ENCODE measurements around the gene RASD1. TPM values are rescaled to one million over a fixed set of nuclear protein-coding genes. Genes with fewer than 3 reads are reported as not detected.

Gene RASD1
- total RNA-seq, 1 donor from 2014 or later: 7.5 TPM

GRCh38 chr17:17519886-17520285 is 23.7 kb upstream of the RASD1 start:
- no peaks in the 10 kb centered on the region for H3K27me3 Mint-ChIP-seq
- H3K4me1 Mint-ChIP-seq: no peaks in the 10 kb centered on the region
- H3K9me3 Mint-ChIP-seq: no peaks in the 10 kb centered on the region
- intact Hi-C loops (cut with micrococcal nuclease): no loop called here
- DNase-seq: no peak
- no peak overlapping the region for H3K27ac Mint-ChIP-seq
- H3K4me3 Mint-ChIP-seq: no peak overlapping the region
- no peaks in the 10 kb centered on the region for H3K36me3 Mint-ChIP-seq (ENCODE audit: low read depth)

GRCh38 chr17:17518951-17519350 is 22.8 kb upstream of the RASD1 start:
- intact Hi-C loops (cut with micrococcal nuclease): no loop called here

GRCh38 chr17:17518014-17518413 is 21.8 kb upstream of the RASD1 start:
- no peaks in the 10 kb centered on the region for H3K9me3 Mint-ChIP-seq
- no peak overlapping the region for H3K4me3 Mint-ChIP-seq
- no peak for DNase-seq
- H3K27ac Mint-ChIP-seq: no peak overlapping the region
- no peaks in the 10 kb centered on the region for H3K36me3 Mint-ChIP-seq (ENCODE audit: low read depth)
- intact Hi-C loops (cut with micrococcal nuclease): no loop called here
- no peaks in the 10 kb centered on the region for H3K4me1 Mint-ChIP-seq
- H3K27me3 Mint-ChIP-seq: no peaks in the 10 kb centered on the region

More at GRCh38 chr17:17518951-17519350, 22.8 kb upstream of the RASD1 start:
- Mint-ChIP-seq H3K27ac (no peak overlapping the region), H3K36me3 (ENCODE audit: low read depth) (no peaks in the 10 kb centered on the region), H3K27me3 (no peaks in the 10 kb centered on the region), H3K9me3 (no peaks in the 10 kb centered on the region), H3K4me1 (no peaks in the 10 kb centered on the region), H3K4me3 (no peak overlapping the region)
- DNase-seq: no peak

GRCh38 chr17:17516941-17517720 is 20.9 kb upstream of the RASD1 start:
- DNase-seq: no peak
- Mint-ChIP-seq H3K27ac (no peak overlapping the region), H3K36me3 (ENCODE audit: low read depth) (no peaks in the 10 kb centered on the region), H3K4me1 (no peaks in the 10 kb centered on the region), H3K9me3 (no peaks in the 10 kb centered on the region), H3K4me3 (no peak overlapping the region), H3K27me3 (no peaks in the 10 kb centered on the region)
- intact Hi-C loops (cut with micrococcal nuclease): no loop called here

GRCh38 chr17:17515934-17516930 is 20.0 kb upstream of the RASD1 start:
- Mint-ChIP-seq H3K9me3 (no peaks in the 10 kb centered on the region), H3K27me3 (no peaks in the 10 kb centered on the region), H3K4me3 (no peak overlapping the region), H3K4me1 (no peaks in the 10 kb centered on the region), H3K27ac (no peak overlapping the region), H3K36me3 (ENCODE audit: low read depth) (no peaks in the 10 kb centered on the region)
- intact Hi-C loops (cut with micrococcal nuclease): no loop called here
- no peak for DNase-seq

GRCh38 chr17:17514993-17515933 is 19.1 kb upstream of the RASD1 start:
- no peaks in the 10 kb centered on the region for H3K9me3 Mint-ChIP-seq
- H3K36me3 Mint-ChIP-seq (ENCODE audit: low read depth): no peaks in the 10 kb centered on the region
- H3K27me3 Mint-ChIP-seq: no peaks in the 10 kb centered on the region
- H3K27ac Mint-ChIP-seq: no peak overlapping the region
- H3K4me3 Mint-ChIP-seq: no peak overlapping the region
- no peak for DNase-seq
- no peaks in the 10 kb centered on the region for H3K4me1 Mint-ChIP-seq
- intact Hi-C loops (cut with micrococcal nuclease): no loop called here

GRCh38 chr17:17514361-17514992 is 18.3 kb upstream of the RASD1 start:
- Mint-ChIP-seq H3K4me3 (no peak overlapping the region), H3K36me3 (ENCODE audit: low read depth) (no peaks in the 10 kb centered on the region), H3K9me3 (no peaks in the 10 kb centered on the region), H3K27ac (no peak overlapping the region), H3K27me3 (no peaks in the 10 kb centered on the region), H3K4me1 (no peaks in the 10 kb centered on the region)
- no peak for DNase-seq
- intact Hi-C loops (cut with micrococcal nuclease): no loop called here

- no peak overlapping the region for H3K27ac Mint-ChIP-seq
- no peak overlapping the region for H3K4me3 Mint-ChIP-seq
- H3K27me3 Mint-ChIP-seq: no peaks in the 10 kb centered on the region
- no peaks in the 10 kb centered on the region for H3K9me3 Mint-ChIP-seq
- DNase-seq: no peak
- H3K36me3 Mint-ChIP-seq (ENCODE audit: low read depth): no peaks in the 10 kb centered on the region
- no peaks in the 10 kb centered on the region for H3K4me1 Mint-ChIP-seq
- intact Hi-C loops (cut with micrococcal nuclease): no loop called here
These were observed 17.4 kb upstream of the RASD1 start for GRCh38 chr17:17513626-17514025.

GRCh38 chr17:17512866-17513265 is 16.7 kb upstream of the RASD1 start:
- H3K27ac Mint-ChIP-seq: no peak overlapping the region

GRCh38 chr17:17511881-17512858 is 16.0 kb upstream of the RASD1 start:
- no peak overlapping the region for H3K27ac Mint-ChIP-seq
- no peak overlapping the region for H3K4me3 Mint-ChIP-seq
- intact Hi-C loops (cut with micrococcal nuclease): no loop called here
- no peaks in the 10 kb centered on the region for H3K9me3 Mint-ChIP-seq
- no peaks in the 10 kb centered on the region for H3K27me3 Mint-ChIP-seq
- H3K36me3 Mint-ChIP-seq (ENCODE audit: low read depth): no peaks in the 10 kb centered on the region
- H3K4me1 Mint-ChIP-seq: no peaks in the 10 kb centered on the region
- no peak for DNase-seq

More at GRCh38 chr17:17512866-17513265, 16.7 kb upstream of the RASD1 start:
- no peaks in the 10 kb centered on the region for H3K4me1 Mint-ChIP-seq
- no peaks in the 10 kb centered on the region for H3K9me3 Mint-ChIP-seq
- intact Hi-C loops (cut with micrococcal nuclease): no loop called here
- no peak overlapping the region for H3K4me3 Mint-ChIP-seq
- H3K36me3 Mint-ChIP-seq (ENCODE audit: low read depth): no peaks in the 10 kb centered on the region
- no peaks in the 10 kb centered on the region for H3K27me3 Mint-ChIP-seq
- DNase-seq: no peak

- no peaks in the 10 kb centered on the region for H3K36me3 Mint-ChIP-seq (ENCODE audit: low read depth)
- H3K9me3 Mint-ChIP-seq: no peaks in the 10 kb centered on the region
- intact Hi-C loops (cut with micrococcal nuclease): no loop called here
These were observed 15.1 kb upstream of the RASD1 start for GRCh38 chr17:17511293-17511741.

More at GRCh38 chr17:17511293-17511741, 15.1 kb upstream of the RASD1 start:
- no peak overlapping the region for H3K4me3 Mint-ChIP-seq
- H3K27ac Mint-ChIP-seq: no peak overlapping the region
- no peaks in the 10 kb centered on the region for H3K27me3 Mint-ChIP-seq
- no peak for DNase-seq
- no peaks in the 10 kb centered on the region for H3K4me1 Mint-ChIP-seq
